Muscle of leg (tissue), 11 donors: Measurements from ENCODE around the gene KHDC3L. TPM values are rescaled to one million over a fixed set of nuclear protein-coding genes. Genes with fewer than 3 reads are reported as not detected.
"Not testable (repeated sequence)": the region's sequence is repeated elsewhere in the genome, so short reads cannot be mapped to it uniquely, and the experiment has no call there.

Source experiments
- DNase-seq: peaks from one replicate; pipeline ENCODE4 v3.0.0; 2013
- H3K27ac ChIP-seq: one replicate; pipeline ENCODE4 v1.5.1; 2013; ENCODE audit warnings: mild to moderate bottlenecking, low read length, control low read depth
- H3K27me3 ChIP-seq: one replicate; pipeline ENCODE4 v1.6.1; 2013; ENCODE audit warnings: low read length; ENCODE audit not compliant: control insufficient read depth, insufficient read depth
- H3K36me3 ChIP-seq: one replicate; pipeline ENCODE4 v1.6.1; 2013; ENCODE audit warnings: low read length; ENCODE audit not compliant: control insufficient read depth, insufficient read depth
- H3K4me1 ChIP-seq: one replicate; pipeline ENCODE4 v1.6.1; 2013; ENCODE audit warnings: low read length; ENCODE audit not compliant: control insufficient read depth, insufficient read depth
- H3K4me3 ChIP-seq: one replicate; pipeline ENCODE4 v1.5.1; 2013; ENCODE audit warnings: low read length, control low read depth
- H3K9me3 ChIP-seq: replicated peaks from 2 replicates; pipeline ENCODE4 v1.6.1; 2013; ENCODE audit warnings: low read depth, low read length; ENCODE audit not compliant: control insufficient read depth
- WGBS: methylation state at CpG from one replicate; pipeline ENCODE4 v1.1.5; 2013; ENCODE audit warnings: missing lambda C conversion rate; ENCODE audit not compliant: insufficient coverage; 5-methylcytosine and 5-hydroxymethylcytosine counted together
- polyA plus RNA-seq, 8 donors: library from polyadenylated mRNA; unstranded; fragments of 120-200 nt; gene quantifications; one replicate each; pipeline versions ENCODE4 v1.2.1 to v1.2.3, GENCODE V29; 2013; ENCODE audit warnings: inconsistent platforms in 1 of 8, low replicate concordance in 1 of 8; ENCODE audit not compliant: insufficient read length in 8 of 8, insufficient read depth in 1 of 8
- total RNA-seq: library from RNA; stranded (reverse); fragments of 120-200 nt; gene quantifications from one replicate; pipeline ENCODE4 v1.2.4, GENCODE V29; 2013

The KHDC3L gene
- total and polyA plus RNA-seq, 9 donors, result not detected

GRCh38 chr6:73369157-73369556, 6.7 kb downstream of the KHDC3L start:
- Histone ChIP-seq H3K27me3 (no peaks in the 10 kb centered on the region), H3K4me1 (no peaks in the 10 kb centered on the region), H3K4me3 (no peak overlapping the region), H3K27ac (no peak overlapping the region), H3K9me3 (peaks cover 10% of the 10 kb centered on the region), H3K36me3 (no peaks in the 10 kb centered on the region)
- no peak for DNase-seq
- 94% methylated on average over 12 of the region's 14 CpGs for WGBS

- Histone ChIP-seq H3K27me3 (no peaks in the 10 kb centered on the region), H3K4me3 (no peak within 1 kb of the TSS), H3K27ac (no peak within 1 kb of the TSS), H3K9me3 (peaks cover 10% of the 10 kb centered on the region), H3K36me3 (no peaks in the 10 kb centered on the region), H3K4me1 (no peaks in the 10 kb centered on the region)
- WGBS, result 97% methylated on average over 36 of the region's 36 CpGs
- no peak for DNase-seq
Measured at GRCh38 chr6:73369563-73369962, 7.1 kb downstream of the KHDC3L start, which contains the start of gene OOEP. OOEP (minus strand) TSS chr6:73369897; CDS start chr6:73369792, 105 bp downstream.

GRCh38 chr6:73371984-73372383, 9.5 kb downstream of the KHDC3L start:
- H3K4me3 ChIP-seq, result no peak overlapping the region
- DNase-seq, result no peak
- peaks cover 10% of the 10 kb centered on the region for H3K9me3 ChIP-seq
- WGBS, result 96% methylated on average over 3 of the region's 4 CpGs
- no peak overlapping the region for H3K27ac ChIP-seq
- H3K4me1 ChIP-seq, result no peaks in the 10 kb centered on the region
- no peaks in the 10 kb centered on the region for H3K27me3 ChIP-seq
- no peaks in the 10 kb centered on the region for H3K36me3 ChIP-seq

GRCh38 chr6:73372516-73372915, 10.1 kb downstream of the KHDC3L start:
- WGBS, result 95% methylated on average over 7 of the region's 10 CpGs

GRCh38 chr6:73375216-73375615, 12.8 kb downstream of the KHDC3L start:
- no CpG with 5 or more reads among the region's 1 CpG for WGBS
- DNase-seq, result no peak
- Histone ChIP-seq H3K27ac (no peak overlapping the region), H3K4me1 (no peaks in the 10 kb centered on the region), H3K27me3 (no peaks in the 10 kb centered on the region), H3K4me3 (no peak overlapping the region), H3K9me3 (peaks cover 10% of the 10 kb centered on the region), H3K36me3 (no peaks in the 10 kb centered on the region)

More at GRCh38 chr6:73372516-73372915, 10.1 kb downstream of the KHDC3L start:
- Histone ChIP-seq H3K27me3 (no peaks in the 10 kb centered on the region), H3K4me1 (no peaks in the 10 kb centered on the region), H3K9me3 (peaks cover 10% of the 10 kb centered on the region), H3K27ac (no peak overlapping the region), H3K36me3 (no peaks in the 10 kb centered on the region), H3K4me3 (no peak overlapping the region)
- DNase-seq, result no peak

GRCh38 chr6:73377225-73377624, 14.8 kb downstream of the KHDC3L start:
- DNase-seq, result no peak

GRCh38 chr6:73381531-73381930, 19.1 kb downstream of the KHDC3L start:
- not testable (repeated sequence) for H3K4me1 ChIP-seq, H3K27ac ChIP-seq, H3K36me3 ChIP-seq, DNase-seq, H3K27me3 ChIP-seq, H3K9me3 ChIP-seq, H3K4me3 ChIP-seq
- WGBS, result 94% methylated on average over 6 of the region's 10 CpGs

More at GRCh38 chr6:73377225-73377624, 14.8 kb downstream of the KHDC3L start:
- no peak overlapping the region for H3K4me3 ChIP-seq
- no peak overlapping the region for H3K27ac ChIP-seq
- H3K27me3 ChIP-seq, result no peaks in the 10 kb centered on the region
- no peaks in the 10 kb centered on the region for H3K4me1 ChIP-seq
- H3K36me3 ChIP-seq, result no peaks in the 10 kb centered on the region
- H3K9me3 ChIP-seq, result peaks cover 4% of the 10 kb centered on the region
- no CpG with 5 or more reads among the region's 3 CpGs for WGBS

GRCh38 chr6:73382462-73383113, 20.1 kb downstream of the KHDC3L start:
- H3K27ac ChIP-seq, result no peak overlapping the region
- WGBS, result 100% methylated on average over 1 of the region's 6 CpGs
- H3K36me3 ChIP-seq, result no peaks in the 10 kb centered on the region
- no peaks in the 10 kb centered on the region for H3K9me3 ChIP-seq
- no peak overlapping the region for H3K4me3 ChIP-seq
- no peaks in the 10 kb centered on the region for H3K27me3 ChIP-seq
- no peaks in the 10 kb centered on the region for H3K4me1 ChIP-seq
- no peak for DNase-seq

GRCh38 chr6:73388433-73388799, 26.0 kb downstream of the KHDC3L start:
- 56% methylated on average over 2 of the region's 4 CpGs for WGBS

GRCh38 chr6:73388800-73389512, 26.5 kb downstream of the KHDC3L start:
- Histone ChIP-seq H3K27ac (no peak overlapping the region), H3K27me3 (peaks cover 10% of the 10 kb centered on the region), H3K9me3 (no peaks in the 10 kb centered on the region), H3K4me3 (peak overlapping the region; percentile 51), H3K36me3 (no peaks in the 10 kb centered on the region), H3K4me1 (no peaks in the 10 kb centered on the region)
- DNase-seq, result peak; percentile 51
- WGBS, result under 1% methylated on average over 28 of the region's 38 CpGs

More at GRCh38 chr6:73388433-73388799, 26.0 kb downstream of the KHDC3L start:
- no peak overlapping the region for H3K27ac ChIP-seq
- peak overlapping the region; percentile 51 for H3K4me3 ChIP-seq
- no peaks in the 10 kb centered on the region for H3K4me1 ChIP-seq
- peaks cover 10% of the 10 kb centered on the region for H3K27me3 ChIP-seq
- DNase-seq, result no peak
- H3K36me3 ChIP-seq, result no peaks in the 10 kb centered on the region
- no peaks in the 10 kb centered on the region for H3K9me3 ChIP-seq
